ENCODE data around the gene NRXN3.

Gene NRXN3

GRCh38 chr14:79197516-79197915 is 1027.3 kb downstream of the NRXN3 start:
- TF ChIP-seq, protein P1, sequence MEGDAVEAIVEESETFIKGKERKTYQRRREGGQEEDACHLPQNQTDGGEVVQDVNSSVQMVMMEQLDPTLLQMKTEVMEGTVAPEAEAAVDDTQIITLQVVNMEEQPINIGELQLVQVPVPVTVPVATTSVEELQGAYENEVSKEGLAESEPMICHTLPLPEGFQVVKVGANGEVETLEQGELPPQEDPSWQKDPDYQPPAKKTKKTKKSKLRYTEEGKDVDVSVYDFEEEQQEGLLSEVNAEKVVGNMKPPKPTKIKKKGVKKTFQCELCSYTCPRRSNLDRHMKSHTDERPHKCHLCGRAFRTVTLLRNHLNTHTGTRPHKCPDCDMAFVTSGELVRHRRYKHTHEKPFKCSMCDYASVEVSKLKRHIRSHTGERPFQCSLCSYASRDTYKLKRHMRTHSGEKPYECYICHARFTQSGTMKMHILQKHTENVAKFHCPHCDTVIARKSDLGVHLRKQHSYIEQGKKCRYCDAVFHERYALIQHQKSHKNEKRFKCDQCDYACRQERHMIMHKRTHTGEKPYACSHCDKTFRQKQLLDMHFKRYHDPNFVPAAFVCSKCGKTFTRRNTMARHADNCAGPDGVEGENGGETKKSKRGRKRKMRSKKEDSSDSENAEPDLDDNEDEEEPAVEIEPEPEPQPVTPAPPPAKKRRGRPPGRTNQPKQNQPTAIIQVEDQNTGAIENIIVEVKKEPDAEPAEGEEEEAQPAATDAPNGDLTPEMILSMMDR (IDR thresholded peaks at IDR 0.05; ENCODE audit: insufficient read depth, low read depth, low read length, missing control alignments): no peak
- H3K4me3 ChIP-seq (ENCODE audit: low read depth, low read length): no peak overlapping the region
- no peak for DNase-seq (ENCODE audit: low read depth)

DNA sequence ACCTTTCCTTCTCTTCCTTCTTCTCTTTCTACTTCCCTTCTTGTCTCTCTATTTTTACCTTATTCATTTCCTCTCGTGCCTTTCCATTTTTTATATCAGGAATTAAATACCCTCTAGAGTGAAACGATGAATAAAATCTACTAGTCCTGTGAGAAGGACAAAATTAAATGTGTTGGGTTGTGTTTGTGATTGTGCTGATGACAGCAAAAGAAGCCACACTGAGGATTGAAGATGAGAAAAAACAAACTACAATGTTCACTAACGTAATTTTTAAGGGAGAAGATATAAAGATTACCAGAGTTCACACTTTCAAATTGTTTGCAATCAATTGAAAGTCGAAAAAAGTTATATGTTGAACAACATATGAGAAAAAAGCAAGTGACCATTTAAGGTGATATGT is 1029.0 kb downstream of the NRXN3 start:
- H3K4me3 ChIP-seq (ENCODE audit: low read depth, low read length): no peak overlapping the region
- DNase-seq (ENCODE audit: low read depth): no peak
- TF ChIP-seq, protein P1 (IDR thresholded peaks at IDR 0.05; ENCODE audit: insufficient read depth, low read depth, low read length, missing control alignments): no peak

DNA sequence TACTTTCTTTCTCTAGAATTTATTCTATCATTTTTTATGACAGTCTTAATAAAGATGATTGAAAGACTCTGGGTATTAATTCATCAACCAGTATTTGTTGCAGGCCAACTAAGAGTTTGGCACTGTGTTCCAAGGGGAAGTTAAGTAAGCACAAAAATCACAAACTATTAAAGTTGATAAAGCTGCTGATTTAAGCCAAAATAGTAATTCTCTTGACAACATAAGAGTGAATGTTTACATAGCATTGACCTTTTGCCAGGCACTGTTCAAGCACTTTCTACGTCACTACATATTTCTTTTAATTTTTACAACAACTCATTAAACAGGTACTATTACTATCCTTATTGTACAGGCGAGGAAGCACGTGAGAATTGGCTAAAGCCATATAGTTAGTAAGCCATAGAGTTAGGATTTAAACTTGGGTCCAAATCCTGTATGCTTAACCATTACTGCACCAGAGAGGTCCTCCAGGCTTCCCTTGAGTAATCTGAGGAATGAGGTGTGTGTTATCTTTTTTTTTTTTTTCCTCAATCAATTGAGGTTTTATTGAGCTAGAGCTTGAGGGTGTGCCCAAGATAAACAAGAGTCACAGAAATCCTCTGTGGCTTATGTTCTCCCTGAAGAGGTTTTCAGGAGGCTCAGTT is 1031.5 kb downstream of the NRXN3 start:
- TF ChIP-seq, protein P1 (IDR thresholded peaks at IDR 0.05; ENCODE audit: insufficient read depth, low read depth, low read length, missing control alignments): no peak
- DNase-seq (ENCODE audit: low read depth): no peak
- H3K4me3 ChIP-seq (ENCODE audit: low read depth, low read length): no peak overlapping the region

GRCh38 chr14:79204591-79204990 is 1034.4 kb downstream of the NRXN3 start:
- TF ChIP-seq, protein P1 (IDR thresholded peaks at IDR 0.05; ENCODE audit: insufficient read depth, low read depth, low read length, missing control alignments): no peak
- no peak overlapping the region for H3K4me3 ChIP-seq (ENCODE audit: low read depth, low read length)
- DNase-seq (ENCODE audit: low read depth): no peak

- TF ChIP-seq, protein P1 (IDR thresholded peaks at IDR 0.05; ENCODE audit: insufficient read depth, low read depth, low read length, missing control alignments): no peak
- DNase-seq (ENCODE audit: low read depth): no peak
- H3K4me3 ChIP-seq (ENCODE audit: low read depth, low read length): no peak overlapping the region
Observed at GRCh38 chr14:79209418-79209817, 1039.2 kb downstream of the NRXN3 start.

GRCh38 chr14:79225815-79226214 is 1055.6 kb downstream of the NRXN3 start:
- DNase-seq (ENCODE audit: low read depth): no peak
- TF ChIP-seq, protein P1 (IDR thresholded peaks at IDR 0.05; ENCODE audit: insufficient read depth, low read depth, low read length, missing control alignments): no peak
- no peak overlapping the region for H3K4me3 ChIP-seq (ENCODE audit: low read depth, low read length)

DNA sequence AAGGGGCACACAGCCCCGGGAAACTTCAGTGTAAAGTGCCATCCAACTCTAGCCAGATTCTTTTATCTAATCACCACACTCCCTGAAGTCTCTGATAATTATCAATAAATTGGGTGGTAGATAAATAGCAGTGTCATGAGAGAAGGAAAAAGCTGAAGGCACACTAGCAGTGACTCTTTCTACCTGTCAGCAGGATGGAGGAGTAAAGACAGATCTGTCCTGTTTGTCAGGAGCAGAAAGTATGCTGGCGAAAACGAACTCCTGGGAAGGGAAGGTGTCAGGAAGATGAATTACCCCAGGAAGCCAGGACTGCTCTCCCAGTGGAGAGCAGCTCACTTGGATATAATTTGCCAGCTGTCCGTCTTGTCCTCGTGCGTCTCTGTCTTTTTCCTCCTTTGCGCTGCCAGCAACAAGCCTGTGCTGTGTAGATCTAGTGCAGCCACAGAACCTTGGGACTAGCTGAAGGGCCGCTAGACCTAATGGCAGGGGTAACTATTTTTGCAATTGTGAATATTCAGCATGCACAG is 1059.3 kb downstream of the NRXN3 start:
- TF ChIP-seq, protein P1 (IDR thresholded peaks at IDR 0.05; ENCODE audit: insufficient read depth, low read depth, low read length, missing control alignments): no peak
- DNase-seq (ENCODE audit: low read depth): no peak
- no peak overlapping the region for H3K4me3 ChIP-seq (ENCODE audit: low read depth, low read length)
